ENCODE results near the gene MRPS22.

The MRPS22 gene

GRCh38 chr3:139343895-139344856 lies at the start of gene MRPS22:
TSS of gene MRPS22 (plus strand) at chr3:139344020. CDS start at chr3:139344027, 7 bp downstream.
- DNase-seq, result peak; percentile 74

- no peak for DNase-seq
Observed at GRCh38 chr3:139295040-139295439, 48.8 kb upstream of the MRPS22 start.

GRCh38 chr3:139296141-139296718 lies 47.6 kb upstream of the MRPS22 start:
- no peak for DNase-seq

GRCh38 chr3:139297588-139298311 lies 46.1 kb upstream of the MRPS22 start:
- DNase-seq, result no peak

GRCh38 chr3:139299261-139300132 lies 44.3 kb upstream of the MRPS22 start:
- DNase-seq, result no peak

- DNase-seq, result no peak
Observed at GRCh38 chr3:139300416-139300815, 43.4 kb upstream of the MRPS22 start.

GRCh38 chr3:139301183-139301582 lies 42.6 kb upstream of the MRPS22 start:
- DNase-seq, result no peak

- no peak for DNase-seq
Observed at GRCh38 chr3:139301654-139302053, 42.2 kb upstream of the MRPS22 start.

GRCh38 chr3:139302084-139302800 lies 41.6 kb upstream of the MRPS22 start:
- no peak for DNase-seq

- no peak for DNase-seq
Observed at GRCh38 chr3:139302801-139303113, 41.1 kb upstream of the MRPS22 start.

- DNase-seq, result no peak
Observed at GRCh38 chr3:139303216-139303615, 40.6 kb upstream of the MRPS22 start.

GRCh38 chr3:139304383-139304782 lies 39.4 kb upstream of the MRPS22 start:
- no peak for DNase-seq

GRCh38 chr3:139306078-139306477 lies 37.7 kb upstream of the MRPS22 start:
- DNase-seq, result no peak

- no peak for DNase-seq
Observed at GRCh38 chr3:139307072-139307491, 36.7 kb upstream of the MRPS22 start.

GRCh38 chr3:139307601-139308555 lies 35.9 kb upstream of the MRPS22 start:
- no peak for DNase-seq

- DNase-seq, result no peak
Observed at GRCh38 chr3:139308560-139308959, 35.3 kb upstream of the MRPS22 start.

GRCh38 chr3:139309061-139309591 lies 34.7 kb upstream of the MRPS22 start:
- no peak for DNase-seq

- DNase-seq, result no peak
Observed at GRCh38 chr3:139309880-139310279, 33.9 kb upstream of the MRPS22 start.

GRCh38 chr3:139310474-139310933 lies 33.3 kb upstream of the MRPS22 start:
- DNase-seq, result no peak

GRCh38 chr3:139311557-139311956 lies 32.3 kb upstream of the MRPS22 start:
- no peak for DNase-seq
